Pulmonary artery endothelial cell (primary cell): ENCODE results near the gene RCCD1. TPM values are rescaled to one million over a fixed set of nuclear protein-coding genes. Genes with fewer than 3 reads are reported as not detected.
A peak's percentile ranks its signal among the peaks of the same experiment; 100 is the strongest.

Experiments used
- DNase-seq: peaks from one replicate; pipeline ENCODE4 v3.0.0-alpha.2; 2011; ENCODE audit warnings: low read depth, low spot score
- total RNA-seq: library from RNA; depleted of rRNA; stranded (reverse); fragments of >200 nt; gene quantifications from 2 replicates; pipeline ENCODE4 v1.2.3, GENCODE V29; 2014

The RCCD1 gene
- total RNA-seq, 1 donor from 2014 or later: 9.5 TPM

- no peak for DNase-seq
These were observed 7.3 kb downstream of the RCCD1 start for GRCh38 chr15:90962021-90962420.

GRCh38 chr15:90966262-90966661 is 11.6 kb downstream of the RCCD1 start:
- DNase-seq: no peak

DNA sequence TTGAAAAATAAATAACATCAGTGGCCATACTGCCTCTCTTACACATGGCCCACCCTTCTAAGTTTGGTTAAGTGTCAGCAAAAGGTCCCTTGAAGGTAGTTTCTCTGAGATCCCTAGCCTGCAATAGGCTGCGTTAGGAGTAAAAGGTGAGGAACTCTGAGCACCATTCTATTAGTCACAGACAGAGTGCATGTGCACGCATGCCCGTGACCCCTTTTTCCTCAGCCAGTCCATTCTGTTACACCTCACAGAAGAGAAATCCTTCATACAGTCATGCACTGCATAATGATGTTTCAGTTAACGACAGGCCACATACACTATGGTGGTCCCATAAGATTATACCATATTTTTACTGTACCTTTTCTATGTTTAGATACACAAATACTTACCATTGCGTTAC is 12.5 kb downstream of the RCCD1 start:
- no peak for DNase-seq

DNA sequence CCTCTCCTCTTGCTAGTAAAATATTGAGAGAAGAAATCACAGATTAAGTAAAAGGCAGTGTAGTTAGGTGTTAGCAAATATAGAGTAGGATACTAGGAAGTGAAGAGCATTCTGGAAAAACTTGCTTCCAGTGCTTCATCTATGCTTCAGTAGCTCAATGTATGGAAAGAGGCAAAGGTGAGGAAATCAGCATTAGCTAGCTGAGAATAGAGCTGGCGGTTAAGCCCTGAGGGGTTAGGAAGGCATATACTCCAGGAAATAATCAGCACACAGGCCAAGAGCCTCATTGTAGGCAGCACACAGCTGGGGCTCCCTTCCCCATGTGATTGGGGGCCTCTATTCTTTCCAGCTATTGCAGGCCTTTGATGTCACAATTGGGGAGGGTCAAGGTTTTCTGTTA is 13.8 kb downstream of the RCCD1 start:
- DNase-seq: no peak

- DNase-seq: no peak
These were observed 15.6 kb downstream of the RCCD1 start for GRCh38 chr15:90970274-90970673.

GRCh38 chr15:90972133-90972532 is 17.4 kb downstream of the RCCD1 start:
- no peak for DNase-seq

DNA sequence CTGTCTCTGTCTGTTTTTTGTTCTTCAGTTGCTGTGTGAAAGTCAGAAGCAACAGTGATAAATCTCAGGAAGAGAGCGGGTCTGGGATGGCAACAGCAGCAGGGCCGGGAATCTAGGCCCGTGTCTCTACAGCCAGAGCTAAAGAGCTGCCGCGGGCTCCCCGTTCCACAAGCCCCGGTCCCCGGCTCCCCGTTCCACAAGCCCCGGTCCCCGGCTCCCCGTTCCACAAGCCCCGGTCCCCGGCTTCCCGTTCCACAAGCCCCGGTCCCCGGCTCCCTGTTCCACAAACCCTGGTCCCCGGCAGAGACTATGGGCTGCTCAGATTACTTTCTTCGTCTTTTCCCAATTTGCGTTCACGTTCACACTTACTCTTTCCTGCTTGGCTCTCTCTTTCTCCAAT is 19.5 kb downstream of the RCCD1 start:
- no peak for DNase-seq

DNA sequence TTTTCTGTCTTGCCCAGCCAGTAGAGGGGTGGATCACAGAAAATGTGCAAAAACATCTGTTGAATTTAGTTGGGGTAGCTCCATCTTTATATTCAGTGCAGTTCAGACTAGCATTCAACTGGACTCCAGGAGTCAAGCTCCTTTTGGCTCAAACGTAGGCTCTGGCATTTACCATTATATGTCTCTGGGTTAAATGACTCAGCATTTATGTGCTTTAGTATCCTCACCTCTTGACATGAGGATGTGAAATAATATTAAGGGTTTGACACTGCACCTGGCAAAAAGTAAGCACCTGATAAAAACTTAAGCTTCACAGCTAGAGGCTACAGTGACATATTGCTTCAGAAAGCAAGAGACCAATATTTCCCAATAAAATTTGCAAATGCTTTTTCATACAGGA is 24.9 kb downstream of the RCCD1 start:
- no peak for DNase-seq

DNA sequence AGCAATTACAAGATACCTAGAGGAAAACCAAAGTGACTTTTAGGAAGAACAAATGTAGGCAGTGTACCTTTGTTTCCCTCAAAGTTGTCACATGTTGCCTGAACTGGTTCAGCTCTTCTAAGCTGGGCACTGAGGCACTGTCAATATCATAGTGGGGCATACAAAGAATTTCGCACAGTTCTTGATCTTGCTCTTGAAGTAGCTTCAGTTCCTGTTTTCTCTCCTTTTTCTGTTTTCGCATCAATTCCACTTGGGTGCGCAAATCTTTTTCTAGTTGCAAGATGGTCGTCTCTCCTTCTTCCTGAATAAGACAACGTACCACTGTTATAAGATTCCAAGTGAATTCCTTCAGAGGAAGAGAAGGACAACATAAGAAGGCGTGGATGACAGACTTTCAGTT is 27.0 kb downstream of the RCCD1 start:
- no peak for DNase-seq

DNA sequence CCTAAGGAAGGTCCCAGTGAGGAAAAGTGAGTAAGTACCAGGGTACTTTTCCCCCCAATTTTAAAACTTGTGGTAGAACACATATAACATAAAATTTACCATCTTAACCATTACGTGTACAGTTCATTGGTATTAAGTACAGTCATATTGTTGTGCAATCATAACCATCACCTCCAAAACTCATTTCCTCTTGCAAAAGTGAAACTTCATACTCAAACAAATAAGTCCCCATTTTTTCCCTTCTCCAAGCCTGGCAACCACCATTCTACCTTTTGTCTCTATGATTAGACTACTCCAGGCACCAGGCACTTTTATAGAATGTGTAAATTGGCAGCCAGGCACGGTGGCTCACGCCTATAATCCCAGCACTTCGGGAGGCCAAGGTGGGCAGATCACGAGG is 27.5 kb downstream of the RCCD1 start:
- no peak for DNase-seq

DNA sequence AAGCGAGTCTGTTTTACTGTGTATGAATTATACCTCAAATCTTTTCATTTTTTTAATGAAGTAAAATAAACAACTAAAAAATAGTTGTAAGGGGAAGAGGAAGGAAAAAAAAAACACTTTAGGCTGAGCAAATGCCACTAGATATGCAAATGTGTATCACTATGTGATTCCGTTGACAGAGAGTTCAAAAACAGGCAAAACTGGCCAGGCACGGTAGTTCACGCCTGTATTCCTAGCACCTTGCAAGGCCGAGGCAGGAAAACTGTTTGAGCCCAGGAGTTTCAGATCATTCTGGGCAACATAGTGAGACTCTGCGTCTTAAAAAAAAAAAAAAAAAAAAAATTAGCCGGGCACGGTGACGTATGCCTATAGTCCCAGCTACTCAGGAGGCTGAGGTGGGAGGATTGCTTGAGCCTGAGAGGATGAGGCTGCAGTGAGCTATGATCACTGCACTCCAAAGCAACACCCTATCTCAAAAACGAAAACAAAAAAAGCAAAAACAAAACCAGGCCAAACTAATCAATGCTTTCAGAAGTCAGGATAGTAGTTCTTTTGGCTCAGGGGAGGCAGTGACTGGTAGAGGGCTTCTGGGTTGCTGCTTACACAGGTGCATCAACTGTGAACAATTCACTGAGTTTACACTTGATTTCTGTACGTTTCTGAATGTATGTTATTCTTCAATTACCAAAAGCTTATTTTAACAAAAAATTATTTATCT is 32.3 kb downstream of the RCCD1 start:
- DNase-seq: no peak

DNA sequence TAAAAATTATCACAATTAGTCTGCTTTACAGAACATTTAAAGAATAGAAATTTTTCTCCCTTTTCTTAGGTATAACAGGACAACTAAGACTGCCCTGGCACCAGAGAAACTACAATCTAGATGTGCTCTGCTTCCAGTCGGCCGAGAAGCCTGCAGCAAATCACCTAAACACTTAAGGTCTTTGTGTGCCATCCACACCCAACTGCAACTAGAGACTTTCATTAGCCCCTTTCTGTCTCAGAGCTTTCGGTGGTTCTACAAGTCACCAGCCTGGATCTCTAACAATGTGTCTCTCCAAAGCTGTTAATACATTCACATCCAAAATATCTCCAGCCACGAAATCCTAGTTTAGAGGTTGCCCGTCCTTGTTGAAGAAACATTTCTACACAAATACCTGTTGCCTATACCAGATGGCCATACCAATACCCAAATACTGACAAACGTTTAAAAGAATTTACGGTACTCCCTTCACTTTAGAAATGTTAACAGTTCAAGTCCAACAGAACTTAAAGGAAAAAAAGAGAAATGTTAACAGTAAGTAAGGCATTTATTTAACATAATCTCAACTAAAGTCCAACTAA is 33.0 kb downstream of the RCCD1 start:
- DNase-seq: no peak

- peak; percentile 8 for DNase-seq
These were observed 33.6 kb downstream of the RCCD1 start for GRCh38 chr15:90988296-90988695.

- no peak for DNase-seq
These were observed 34.5 kb downstream of the RCCD1 start for GRCh38 chr15:90989040-90989768.

DNA sequence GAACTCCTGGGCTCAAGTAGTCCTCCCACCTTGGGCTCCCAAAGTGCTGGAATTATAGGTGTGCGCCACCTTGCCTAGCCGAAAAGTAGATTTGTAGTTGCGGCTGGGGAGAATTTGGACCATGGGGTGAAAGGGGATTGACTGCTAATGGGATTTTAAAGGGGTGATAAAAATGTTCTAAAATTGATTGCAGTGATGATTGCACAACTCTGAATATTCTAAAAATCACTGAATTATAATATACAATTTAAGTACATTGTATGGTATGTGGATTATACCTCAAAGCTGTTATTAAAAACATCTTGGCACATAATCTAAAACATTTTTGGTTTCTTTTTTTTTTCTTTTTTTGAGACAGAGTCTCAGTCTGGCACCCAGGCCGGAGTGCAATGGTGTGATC is 35.8 kb downstream of the RCCD1 start:
- no peak for DNase-seq

- DNase-seq: no peak
These were observed 37.1 kb downstream of the RCCD1 start for GRCh38 chr15:90991587-90992285.

DNA sequence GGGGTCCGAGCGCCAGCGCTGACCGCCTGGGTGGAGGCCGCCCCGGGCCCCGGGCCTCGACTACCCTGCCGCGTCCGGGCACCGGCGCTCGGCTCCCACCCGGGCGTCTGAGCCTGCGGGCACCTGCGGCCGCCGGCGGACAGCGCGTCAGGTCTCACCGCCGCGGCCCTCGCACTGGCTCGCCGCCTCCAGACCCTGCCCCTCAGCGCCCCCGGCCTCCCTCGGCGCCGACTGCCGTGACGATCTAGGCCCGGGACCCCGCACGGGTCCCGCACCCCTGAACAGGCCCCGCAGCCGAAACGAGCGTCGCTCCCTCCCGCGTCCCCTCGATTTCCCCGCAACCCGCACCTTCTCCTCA is 39.4 kb downstream of the RCCD1 start:
- DNase-seq: no peak

- DNase-seq: peak; percentile 85
These were observed 40.0 kb downstream of the RCCD1 start, which contains the start of gene PRC1 for GRCh38 chr15:90994417-90995311. Gene PRC1 (minus strand): TSS chr15:90994535. CDS start chr15:90994417, 118 bp downstream.

GRCh38 chr15:90998737-90999136 is 44.1 kb downstream of the RCCD1 start:
- DNase-seq: no peak

DNA sequence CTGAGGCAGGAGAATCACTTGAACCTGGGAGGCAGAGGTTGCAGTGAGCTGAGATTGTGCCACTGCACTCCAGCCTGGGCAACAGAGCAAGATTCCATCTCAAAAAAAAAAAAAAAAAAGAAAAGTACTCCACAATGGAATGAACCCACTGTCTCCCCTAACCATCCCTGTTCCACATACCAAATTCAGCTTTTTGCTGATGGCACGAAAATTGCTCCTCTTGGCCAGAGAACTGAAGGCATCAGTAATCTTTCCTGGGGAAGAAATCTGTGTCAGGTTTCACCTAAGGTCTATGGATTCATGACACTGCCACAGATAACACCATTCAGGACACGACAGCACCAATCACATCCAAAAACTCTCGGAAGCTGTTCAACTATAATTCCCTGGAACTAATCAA is 46.5 kb downstream of the RCCD1 start:
- DNase-seq: no peak

- DNase-seq: no peak
These were observed 52.6 kb downstream of the RCCD1 start for GRCh38 chr15:91007266-91007665.
